Suppressor macrophage treated with lipopolysaccharide for 4 hours (primary cell): ENCODE results near the gene FBXW7.

Experiments used
- DNase-seq: peaks from one replicate; pipeline ENCODE4 v3.0.0-alpha.2; 2020

FBXW7 gene

GRCh38 chr4:152364383-152364782 is 171.5 kb downstream of the FBXW7 start:
- DNase-seq = no peak

GRCh38 chr4:152363904-152364303 is 172.0 kb downstream of the FBXW7 start:
- DNase-seq = no peak

GRCh38 chr4:152363086-152363485 is 172.8 kb downstream of the FBXW7 start:
- peak; percentile 13 for DNase-seq

- no peak for DNase-seq
Observed at GRCh38 chr4:152360045-152360410, 175.9 kb downstream of the FBXW7 start.

GRCh38 chr4:152359208-152360044 is 176.5 kb downstream of the FBXW7 start:
- DNase-seq = peak; percentile 60

GRCh38 chr4:152357206-152357605 is 178.7 kb downstream of the FBXW7 start:
- DNase-seq = peak; percentile 60

GRCh38 chr4:152356428-152357034 is 179.4 kb downstream of the FBXW7 start:
- DNase-seq = no peak

- no peak for DNase-seq
Observed at GRCh38 chr4:152352622-152353116, 183.2 kb downstream of the FBXW7 start.

GRCh38 chr4:152352215-152352614 is 183.7 kb downstream of the FBXW7 start:
- DNase-seq = no peak

DNA sequence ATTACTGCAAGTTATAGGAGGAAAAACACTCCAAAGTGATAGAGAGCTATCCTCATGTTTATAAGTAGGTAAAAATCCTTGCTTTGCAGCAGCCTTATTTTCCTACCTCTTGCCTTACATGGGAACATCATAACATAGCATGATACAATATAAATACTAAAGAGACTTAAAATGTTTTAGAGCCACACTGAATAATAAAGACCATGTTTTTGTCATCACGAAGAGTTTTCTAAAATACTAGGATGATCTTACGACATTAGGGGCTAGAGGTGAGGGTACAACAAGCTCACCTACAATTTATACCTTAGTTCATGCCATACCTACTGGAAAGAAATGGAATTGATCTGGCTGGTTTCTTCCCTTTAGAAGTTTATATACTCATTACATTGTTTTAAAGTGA is 184.8 kb downstream of the FBXW7 start:
- no peak for DNase-seq

DNA sequence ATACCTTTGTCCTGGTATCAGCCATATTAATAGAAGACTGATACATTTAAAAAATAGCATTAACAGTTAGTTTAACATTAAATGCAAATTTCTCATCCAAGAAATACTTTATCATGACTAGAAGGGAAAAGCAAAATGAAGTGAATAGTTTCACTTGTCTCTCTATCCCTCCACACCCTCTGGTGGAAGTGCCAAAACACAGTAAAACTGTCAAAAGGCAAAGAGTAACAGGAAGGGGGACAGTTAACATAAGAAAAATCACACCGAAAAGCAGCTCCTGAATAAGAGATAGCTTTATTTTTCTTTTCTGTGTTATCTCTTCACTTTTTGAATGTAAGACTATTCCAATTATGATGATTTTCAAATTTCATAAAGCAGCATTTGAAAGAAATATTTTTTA is 187.2 kb downstream of the FBXW7 start:
- DNase-seq = no peak

- DNase-seq = no peak
Observed at GRCh38 chr4:152346979-152347378, 188.9 kb downstream of the FBXW7 start.

- no peak for DNase-seq
Observed at GRCh38 chr4:152346526-152346925, 189.4 kb downstream of the FBXW7 start.

DNA sequence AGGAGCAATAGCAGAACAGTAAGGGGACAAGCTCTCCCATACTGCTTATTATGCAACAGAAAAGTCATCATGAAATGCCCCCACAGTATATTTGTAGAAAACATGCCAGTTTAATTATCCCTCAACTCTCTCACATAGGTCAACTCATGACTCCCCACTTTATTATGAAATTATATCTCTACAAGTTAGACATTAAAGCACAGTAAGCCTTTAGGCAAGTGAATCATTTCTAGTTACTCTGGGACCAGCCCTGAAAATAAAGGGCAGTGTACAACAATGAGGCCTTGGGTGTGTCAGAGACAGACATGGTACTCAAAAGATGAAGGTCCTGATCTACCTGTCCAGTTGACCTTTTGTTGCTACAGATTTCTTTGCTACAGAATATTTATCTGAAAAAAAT is 191.9 kb downstream of the FBXW7 start:
- DNase-seq = no peak

GRCh38 chr4:152342293-152342692 is 193.6 kb downstream of the FBXW7 start:
- DNase-seq = no peak

DNA sequence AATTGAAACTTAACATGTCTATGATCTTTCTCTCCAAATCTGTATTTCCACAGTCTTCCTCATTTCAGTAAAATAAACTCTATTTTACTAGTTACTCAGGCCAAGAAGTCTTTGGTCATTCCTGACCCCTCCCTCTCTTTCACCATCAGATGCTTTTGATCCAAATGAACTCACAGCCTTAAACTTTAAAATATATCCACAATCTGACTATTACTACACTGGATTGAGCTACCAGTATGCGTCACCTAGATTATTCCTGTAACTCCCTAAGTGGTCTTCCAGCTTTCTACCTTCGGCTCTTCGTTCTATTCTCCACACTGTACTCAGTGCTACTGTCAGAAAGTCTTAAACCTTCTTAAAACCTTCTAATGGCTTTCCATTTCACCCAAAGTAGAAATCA is 195.1 kb downstream of the FBXW7 start:
- DNase-seq = no peak

- DNase-seq = no peak
Observed at GRCh38 chr4:152339576-152339975, 196.3 kb downstream of the FBXW7 start.

- DNase-seq = no peak
Observed at GRCh38 chr4:152334931-152335330, 201.0 kb downstream of the FBXW7 start.

DNA sequence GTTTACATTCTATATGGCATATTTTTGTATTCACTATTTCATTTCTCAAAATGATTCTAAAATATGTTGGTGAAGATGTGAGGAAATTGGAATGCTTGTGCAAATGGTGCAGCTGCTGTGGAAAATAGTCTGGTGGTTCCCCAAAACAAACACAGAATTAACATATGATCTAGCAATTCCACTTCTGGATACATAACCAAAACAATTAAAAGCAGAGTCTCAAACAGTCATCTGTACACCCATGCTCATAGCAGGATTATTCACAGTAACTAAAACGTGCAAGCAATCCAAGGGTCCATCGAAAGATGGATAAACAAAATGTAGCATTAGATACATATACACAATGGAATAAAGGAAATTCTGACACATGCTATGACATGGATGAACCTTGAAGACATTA is 204.8 kb downstream of the FBXW7 start:
- no peak for DNase-seq

GRCh38 chr4:152328582-152328981 is 207.3 kb downstream of the FBXW7 start:
- DNase-seq = no peak

DNA sequence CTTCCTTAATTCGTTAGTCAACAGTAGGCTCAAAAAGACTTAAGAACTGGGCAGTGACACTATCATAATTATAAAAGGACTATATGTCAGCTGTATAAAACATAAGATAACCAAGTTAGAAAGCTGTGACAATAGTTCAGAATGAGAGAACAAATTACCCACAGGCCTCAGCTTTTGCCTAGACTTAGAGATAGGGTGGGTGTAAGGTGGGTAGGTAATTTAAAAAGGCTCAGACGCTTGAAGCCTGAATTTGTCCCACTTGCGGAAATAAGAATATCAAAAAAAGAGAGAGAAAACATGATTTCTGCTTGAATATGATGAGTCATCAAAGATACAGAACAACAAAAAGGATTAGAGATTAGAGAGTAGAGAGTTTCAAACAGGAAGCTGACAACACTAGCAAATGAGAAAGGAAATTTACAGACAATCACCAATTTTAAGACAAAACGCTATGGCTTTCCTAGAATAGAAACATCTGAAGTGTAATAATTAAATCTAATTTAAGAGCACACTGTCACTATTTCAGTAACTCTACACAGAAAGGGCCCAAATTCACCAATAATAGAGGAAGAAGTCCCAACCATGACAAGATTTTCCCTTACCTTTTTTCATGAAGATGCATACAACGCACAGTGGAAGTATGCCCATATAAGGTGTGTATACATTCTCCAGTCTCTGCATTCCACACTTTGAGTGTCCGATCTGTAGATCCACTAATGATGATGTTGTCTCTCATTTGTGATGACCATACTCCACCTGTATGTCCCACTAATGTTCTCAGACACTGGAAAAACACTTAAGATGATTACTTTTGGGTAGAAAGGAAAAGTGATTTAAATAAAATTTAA is 208.1 kb downstream of the FBXW7 start:
- DNase-seq = no peak

- no peak for DNase-seq
Observed at GRCh38 chr4:152325831-152326230, 210.1 kb downstream of the FBXW7 start.

- DNase-seq = no peak
Observed at GRCh38 chr4:152323221-152323620, 212.7 kb downstream of the FBXW7 start.

GRCh38 chr4:152322656-152323055 is 213.2 kb downstream of the FBXW7 start:
- DNase-seq = no peak
